Cardiac muscle cell (in vitro differentiated cells and primary cell): ENCODE measurements around the gene UBE2I. TPM values are rescaled to one million over a fixed set of nuclear protein-coding genes. Genes with fewer than 3 reads are reported as not detected.

Source experiments
- DNase-seq, 2 donors: peaks; one replicate each; pipeline versions ENCODE4 v3.0.0 to v3.0.0-alpha.2; 2010 to 2017; ENCODE audit warnings: low read depth in 1 of 2, low spot score in 1 of 2
- H3K27ac ChIP-seq: fragments of 200-600 bp; sonication (generic); 2 replicates; pipeline ENCODE4 v1.5.1; 2016
- H3K27me3 ChIP-seq: fragments of 200-600 bp; sonication (generic); 2 replicates; pipeline ENCODE4 v1.6.0; 2016; ENCODE audit warnings: control low read depth
- H3K36me3 ChIP-seq: fragments of 200-600 bp; sonication (generic); 2 replicates; pipeline ENCODE4 v1.5.1; 2016; ENCODE audit warnings: control low read depth
- H3K4me1 ChIP-seq: fragments of 200-600 bp; sonication (generic); 2 replicates; pipeline ENCODE4 v1.8.1; 2017; ENCODE audit warnings: low read depth, mild to moderate bottlenecking, mixed run types
- H3K4me3 ChIP-seq: fragments of 200-600 bp; sonication (generic); 2 replicates; pipeline ENCODE4 v1.5.1; 2016; ENCODE audit warnings: mild to moderate bottlenecking
- H3K9me3 ChIP-seq: fragments of 200-600 bp; sonication (generic); 2 replicates; pipeline ENCODE4 v1.5.1; 2017; ENCODE audit warnings: low read depth, mild to moderate bottlenecking, control low read depth
- CTCF ChIP-seq: IDR thresholded peaks from 2 replicates; pipeline ENCODE4 v1.5.1; 2012; ENCODE audit warnings: low read depth, mild to moderate bottlenecking, low read length
- polyA plus RNA-seq: library from polyadenylated mRNA; unstranded; fragments of >200 nt; fragmentation: Nextera tagmentation; extraction: Ambion mirVana; gene quantifications from 2 replicates; pipeline ENCODE4 v1.2.1, GENCODE V29; 2016
- total RNA-seq: library from RNA; depleted of rRNA; stranded (reverse); fragments of >200 nt; gene quantifications from 2 replicates; pipeline ENCODE4 v1.2.3, GENCODE V29; 2016

The UBE2I gene
- total and polyA plus RNA-seq, 2 experiments from 2014 or later: 75.4 to 157 TPM

GRCh38 chr16:1319041-1319440, 9.6 kb downstream of the UBE2I start:
- no peaks in the 10 kb centered on the region for H3K9me3 ChIP-seq
- TF ChIP-seq CTCF: no peak
- DNase-seq: no peak
- no peaks in the 10 kb centered on the region for H3K27me3 ChIP-seq
- no peaks in the 10 kb centered on the region for H3K4me1 ChIP-seq
- H3K27ac ChIP-seq: no peak overlapping the region
- peaks cover 60% of the 10 kb centered on the region for H3K36me3 ChIP-seq
- H3K4me3 ChIP-seq: no peak overlapping the region

- peaks cover 52% of the 10 kb centered on the region for H3K36me3 ChIP-seq
- H3K27me3 ChIP-seq: no peaks in the 10 kb centered on the region
- no peaks in the 10 kb centered on the region for H3K9me3 ChIP-seq
- no peak overlapping the region for H3K27ac ChIP-seq
- no peaks in the 10 kb centered on the region for H3K4me1 ChIP-seq
- no peak overlapping the region for H3K4me3 ChIP-seq
- no peak for DNase-seq
- no peak for TF ChIP-seq CTCF
These were observed 10.7 kb downstream of the UBE2I start for GRCh38 chr16:1320097-1320496.

GRCh38 chr16:1320658-1321240, 11.3 kb downstream of the UBE2I start:
- no peak overlapping the region for H3K4me3 ChIP-seq
- no peaks in the 10 kb centered on the region for H3K4me1 ChIP-seq
- DNase-seq: no peak
- TF ChIP-seq CTCF: no peak
- no peaks in the 10 kb centered on the region for H3K27me3 ChIP-seq
- H3K9me3 ChIP-seq: no peaks in the 10 kb centered on the region
- no peak overlapping the region for H3K27ac ChIP-seq
- peaks cover 47% of the 10 kb centered on the region for H3K36me3 ChIP-seq

GRCh38 chr16:1322407-1322806, 13.0 kb downstream of the UBE2I start:
- no peaks in the 10 kb centered on the region for H3K9me3 ChIP-seq
- no peak overlapping the region for H3K4me3 ChIP-seq
- no peaks in the 10 kb centered on the region for H3K27me3 ChIP-seq
- no peak for DNase-seq
- no peak for TF ChIP-seq CTCF
- H3K27ac ChIP-seq: no peak overlapping the region
- no peaks in the 10 kb centered on the region for H3K4me1 ChIP-seq
- H3K36me3 ChIP-seq: peaks cover 34% of the 10 kb centered on the region

GRCh38 chr16:1323296-1324239, 14.1 kb downstream of the UBE2I start:
- Histone ChIP-seq H3K9me3 (no peaks in the 10 kb centered on the region), H3K4me3 (no peak overlapping the region), H3K27ac (no peak overlapping the region), H3K4me1 (no peaks in the 10 kb centered on the region), H3K36me3 (peaks cover 23% of the 10 kb centered on the region), H3K27me3 (no peaks in the 10 kb centered on the region)
- no peak for DNase-seq
- no peak for TF ChIP-seq CTCF
